Astrocyte (in vitro differentiated cells and primary cell): ENCODE data around the gene BCL11B. TPM values are rescaled to one million over a fixed set of nuclear protein-coding genes. Genes with fewer than 3 reads are reported as not detected.

Source experiments
- DNase-seq: peaks from one replicate; pipeline ENCODE4 v3.0.0-alpha.2; 2010; ENCODE audit warnings: low read depth
- FAIRE-seq: peaks from 2 replicates; lab custom pipeline; 2011; peaks lifted over from hg19 to GRCh38; lab: Jason Lieb, UNC
- H2AFZ ChIP-seq: 2 replicates; pipeline ENCODE4 v1.6.0; 2012; ENCODE audit warnings: low read depth, low read length, inconsistent platforms
- H3K27ac ChIP-seq: 2 replicates; pipeline ENCODE4 v1.5.1; 2011; ENCODE audit warnings: low read depth, low read length, inconsistent platforms
- H3K27me3 ChIP-seq: 2 replicates; pipeline ENCODE4 v1.6.0; 2011; ENCODE audit warnings: low read length, inconsistent platforms; ENCODE audit not compliant: insufficient read depth
- H3K36me3 ChIP-seq: 2 replicates; pipeline ENCODE4 v1.5.1; 2011; ENCODE audit warnings: low read length, inconsistent platforms; ENCODE audit not compliant: insufficient read depth
- H3K4me1 ChIP-seq: 2 replicates; pipeline ENCODE4 v1.5.1; 2011; ENCODE audit warnings: low read length, inconsistent platforms; ENCODE audit not compliant: insufficient read depth
- H3K4me2 ChIP-seq: 2 replicates; pipeline ENCODE4 v1.6.0; 2012; ENCODE audit warnings: low read length, inconsistent platforms
- H3K4me3 ChIP-seq: 2 replicates; pipeline ENCODE4 v1.5.1; 2011; ENCODE audit warnings: low read depth, mild to moderate bottlenecking, low read length, inconsistent platforms; ENCODE audit not compliant: insufficient read depth
- H3K79me2 ChIP-seq: 2 replicates; pipeline ENCODE4 v1.6.0; 2012; ENCODE audit warnings: mild to moderate bottlenecking, low read length, inconsistent platforms; ENCODE audit not compliant: insufficient read depth
- H3K9ac ChIP-seq: 2 replicates; pipeline ENCODE4 v1.6.0; 2012; ENCODE audit warnings: mild to moderate bottlenecking, low read length, inconsistent platforms
- H3K9me3 ChIP-seq: 2 replicates; pipeline ENCODE4 v1.5.1; 2012; ENCODE audit warnings: low read depth, mild to moderate bottlenecking, low read length, inconsistent platforms; ENCODE audit not compliant: insufficient read depth
- H4K20me1 ChIP-seq: 2 replicates; pipeline ENCODE4 v1.6.0; 2012; ENCODE audit warnings: low read length, inconsistent platforms; ENCODE audit not compliant: insufficient read depth
- H3K27ac Mint-ChIP-seq: one replicate; pipeline ENCODE4 v1.8.0; 2021; ENCODE audit warnings: mild to moderate bottlenecking, mixed read lengths; ENCODE audit not compliant: unreplicated experiment
- H3K27me3 Mint-ChIP-seq: one replicate; pipeline ENCODE4 v1.8.0; 2021; ENCODE audit warnings: low read depth, mixed read lengths; ENCODE audit not compliant: unreplicated experiment
- H3K36me3 Mint-ChIP-seq: one replicate; pipeline ENCODE4 v1.8.0; 2021; ENCODE audit warnings: low read depth, mixed read lengths; ENCODE audit not compliant: unreplicated experiment
- H3K4me1 Mint-ChIP-seq: one replicate; pipeline ENCODE4 v1.8.0; 2021; ENCODE audit warnings: low read depth, mixed read lengths; ENCODE audit not compliant: unreplicated experiment
- H3K4me3 Mint-ChIP-seq: one replicate; pipeline ENCODE4 v1.8.0; 2021; ENCODE audit warnings: mild to moderate bottlenecking, moderate library complexity, mixed read lengths; ENCODE audit not compliant: unreplicated experiment
- H3K9me3 Mint-ChIP-seq: one replicate; pipeline ENCODE4 v1.8.0; 2021; ENCODE audit warnings: mild to moderate bottlenecking, mixed read lengths; ENCODE audit not compliant: unreplicated experiment
- CTCF ChIP-seq: IDR thresholded peaks from 2 replicates; pipeline ENCODE4 v1.5.1; 2011; ENCODE audit warnings: low read depth, mild to moderate bottlenecking, inconsistent platforms, low read length, moderate library complexity; ENCODE audit not compliant: insufficient read depth
- EZH2 ChIP-seq: IDR thresholded peaks from 2 replicates; pipeline ENCODE4 v1.6.1; 2012; ENCODE audit warnings: mild to moderate bottlenecking, low read length, inconsistent platforms; ENCODE audit not compliant: insufficient read depth
- total RNA-seq: library from RNA; stranded (reverse); gene quantifications from 2 replicates; pipeline ENCODE4 v1.2.1, GENCODE V29; 2021

BCL11B gene
- total RNA-seq, 1 donor from 2014 or later = 1.1 TPM

- Mint-ChIP-seq H3K36me3 (peaks cover 8% of the 10 kb centered on the region), H3K9me3 (peaks cover 3% of the 10 kb centered on the region), H3K27me3 (peaks cover 47% of the 10 kb centered on the region), H3K4me3 (no peak overlapping the region), H3K4me1 (no peaks in the 10 kb centered on the region), H3K27ac (no peak overlapping the region)
- peaks cover 16% of the 10 kb centered on the region for H3K27me3 ChIP-seq
- no peak overlapping the region for H3K27ac ChIP-seq
- H3K79me2 ChIP-seq = no peaks in the 10 kb centered on the region
- DNase-seq (no peak), FAIRE-seq (no peak)
- no peak overlapping the region for H3K4me2 ChIP-seq
- H3K4me1 ChIP-seq = no peaks in the 10 kb centered on the region
- H4K20me1 ChIP-seq = no peaks in the 10 kb centered on the region
- H3K36me3 ChIP-seq = no peaks in the 10 kb centered on the region
- no peak overlapping the region for H3K9ac ChIP-seq
- H2AFZ ChIP-seq = no peak overlapping the region
- H3K9me3 ChIP-seq = no peaks in the 10 kb centered on the region
- TF ChIP-seq EZH2 (no peak), CTCF (no peak)
- H3K4me3 ChIP-seq = no peak overlapping the region
Observed at GRCh38 chr14:99203801-99204200, 68.2 kb downstream of the BCL11B start.

- H3K27me3 ChIP-seq = peaks cover 19% of the 10 kb centered on the region
Observed at GRCh38 chr14:99203080-99203479, 68.9 kb downstream of the BCL11B start.

GRCh38 chr14:99202516-99202915 lies 69.5 kb downstream of the BCL11B start:
- no peak overlapping the region for H3K27ac Mint-ChIP-seq
- no peaks in the 10 kb centered on the region for H3K9me3 ChIP-seq
- no peak overlapping the region for H3K4me2 ChIP-seq
- H3K36me3 Mint-ChIP-seq = peaks cover 8% of the 10 kb centered on the region
- TF ChIP-seq EZH2 (no peak), CTCF (no peak)
- peaks cover 52% of the 10 kb centered on the region for H3K27me3 Mint-ChIP-seq
- no peaks in the 10 kb centered on the region for H3K36me3 ChIP-seq
- H3K4me3 Mint-ChIP-seq = no peak overlapping the region
- no peak overlapping the region for H2AFZ ChIP-seq
- no peaks in the 10 kb centered on the region for H3K4me1 ChIP-seq
- no peak overlapping the region for H3K9ac ChIP-seq
- peaks cover 3% of the 10 kb centered on the region for H3K9me3 Mint-ChIP-seq
- FAIRE-seq (no peak), DNase-seq (no peak)
- H3K79me2 ChIP-seq = no peaks in the 10 kb centered on the region
- H3K4me3 ChIP-seq = no peak overlapping the region
- H3K27me3 ChIP-seq = peaks cover 19% of the 10 kb centered on the region
- H4K20me1 ChIP-seq = no peaks in the 10 kb centered on the region
- H3K4me1 Mint-ChIP-seq = no peaks in the 10 kb centered on the region
- no peak overlapping the region for H3K27ac ChIP-seq

More at GRCh38 chr14:99203080-99203479, 68.9 kb downstream of the BCL11B start:
- no peaks in the 10 kb centered on the region for H3K79me2 ChIP-seq
- no peak overlapping the region for H3K9ac ChIP-seq
- no peak for FAIRE-seq
- no peaks in the 10 kb centered on the region for H3K4me1 ChIP-seq
- H3K36me3 Mint-ChIP-seq = peaks cover 8% of the 10 kb centered on the region
- H3K4me3 ChIP-seq = no peak overlapping the region
- no peak overlapping the region for H3K4me3 Mint-ChIP-seq
- H3K9me3 ChIP-seq = no peaks in the 10 kb centered on the region
- H3K27ac ChIP-seq = no peak overlapping the region
- TF ChIP-seq EZH2 = no peak
- H3K27ac Mint-ChIP-seq = no peak overlapping the region
- H3K27me3 Mint-ChIP-seq = peaks cover 47% of the 10 kb centered on the region
- no peaks in the 10 kb centered on the region for H3K36me3 ChIP-seq
- no peak overlapping the region for H2AFZ ChIP-seq
- no peaks in the 10 kb centered on the region for H3K4me1 Mint-ChIP-seq
- H4K20me1 ChIP-seq = no peaks in the 10 kb centered on the region
- peaks cover 3% of the 10 kb centered on the region for H3K9me3 Mint-ChIP-seq
- no peak for DNase-seq
- H3K4me2 ChIP-seq = no peak overlapping the region
